Activated naive CD4-positive, alpha-beta T cell treated with anti-CD3 and anti-CD28 coated beads for 36 hours (primary cell): ENCODE results near the gene CASK. TPM values are rescaled to one million over a fixed set of nuclear protein-coding genes. Genes with fewer than 3 reads are reported as not detected.
"Not testable (repeated sequence)": the region's sequence is repeated elsewhere in the genome, so short reads cannot be mapped to it uniquely, and the experiment has no call there.

ENCODE experiments used
- CTCF ChIA-PET: fragments of 350-600 bp; sonication (Branson Sonifier 250); formaldehyde crosslinking; loops from one replicate; lab custom pipeline; 2021; ENCODE audit warnings: antibody characterized with exemption; lab: Charles Lee
- DNase-seq: peaks from one replicate; pipeline ENCODE4 v3.0.0-alpha.2; 2020
- H3K27ac Mint-ChIP-seq: one replicate; pipeline ENCODE4 v1.8.0; 2021; ENCODE audit warnings: mild to moderate bottlenecking, mixed read lengths
- H3K27me3 Mint-ChIP-seq: one replicate; pipeline ENCODE4 v1.8.0; 2021; ENCODE audit warnings: low read depth, mixed read lengths
- H3K36me3 Mint-ChIP-seq: one replicate; pipeline ENCODE4 v1.8.0; 2021; ENCODE audit warnings: low read depth, mixed read lengths
- H3K4me1 Mint-ChIP-seq: one replicate; pipeline ENCODE4 v1.8.0; 2021; ENCODE audit warnings: low read depth, mixed read lengths
- H3K4me3 Mint-ChIP-seq: one replicate; pipeline ENCODE4 v1.8.0; 2021; ENCODE audit warnings: mild to moderate bottlenecking, moderate library complexity, mixed read lengths
- H3K9me3 Mint-ChIP-seq: one replicate; pipeline ENCODE4 v1.8.0; 2021; ENCODE audit warnings: mixed read lengths
- intact Hi-C: fragments of 100-400 bp; cut with micrococcal nuclease; formaldehyde crosslinking; loops from one replicate; pipeline ENCODE4 v1.15.1; 2023
- total RNA-seq, 2 experiments: library from RNA; stranded (reverse); gene quantifications; one replicate each; pipeline ENCODE4 v1.2.3, GENCODE V29; 2021

The CASK gene
- total RNA-seq, 2 experiments from 2014 or later = 15.4 to 18.9 TPM

DNA sequence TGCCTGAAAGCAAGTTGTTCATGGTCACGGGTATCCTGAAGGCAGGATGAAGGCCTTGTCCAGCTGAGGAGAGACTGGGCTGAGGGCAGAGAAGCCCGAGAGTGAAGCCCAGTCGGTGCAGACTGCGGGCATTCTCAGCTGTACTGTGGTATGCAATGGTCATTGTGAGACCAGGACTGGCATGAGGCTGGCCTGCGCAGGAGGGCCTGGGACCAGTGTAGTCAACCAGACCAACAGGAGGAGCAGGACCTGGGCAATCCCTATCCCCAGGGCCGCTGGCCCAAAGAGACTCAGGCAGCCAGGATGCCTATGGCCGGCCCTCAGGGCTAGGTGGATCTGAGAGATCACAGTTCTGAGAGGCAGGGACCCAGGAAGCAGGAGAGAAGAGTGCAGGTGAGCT is 394.6 kb downstream of the CASK start:
- no peak for DNase-seq
- Mint-ChIP-seq H3K4me1 (peaks cover 7% of the 10 kb centered on the region), H3K27ac (no peak overlapping the region), H3K9me3 (no peaks in the 10 kb centered on the region), H3K27me3 (no peaks in the 10 kb centered on the region), H3K36me3 (peaks cover 7% of the 10 kb centered on the region), H3K4me3 (no peak overlapping the region)
- intact Hi-C loops = no loop called here
- CTCF ChIA-PET = no interaction called here

- Mint-ChIP-seq H3K4me3 (no peak overlapping the region), H3K9me3 (no peaks in the 10 kb centered on the region), H3K4me1 (peaks cover 7% of the 10 kb centered on the region), H3K27me3 (no peaks in the 10 kb centered on the region), H3K36me3 (peaks cover 7% of the 10 kb centered on the region), H3K27ac (peak overlapping the region; percentile 66)
- DNase-seq = peak; percentile 6
- CTCF ChIA-PET = no interaction called here
- intact Hi-C loops = no loop called here
These were observed 396.4 kb downstream of the CASK start for GRCh38 chrX:41526925-41527324.

DNA sequence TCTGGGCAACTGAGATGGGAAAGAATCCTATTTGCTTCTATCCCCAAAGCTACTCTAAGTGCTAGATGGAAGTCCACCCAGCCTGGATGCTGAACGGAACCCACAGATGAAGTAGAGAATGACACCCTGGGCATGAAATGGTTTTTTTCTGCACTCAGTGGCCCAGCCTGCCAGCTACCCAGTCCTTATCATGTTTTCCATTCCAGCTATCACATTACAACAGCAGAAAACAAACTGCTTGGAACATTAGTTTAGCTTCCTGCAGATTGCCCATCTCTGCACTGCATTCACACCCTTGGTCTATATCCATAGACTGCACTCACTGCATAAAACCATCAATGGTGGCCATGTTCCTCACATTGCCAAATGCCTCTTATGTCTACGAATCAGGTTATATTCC is 397.1 kb downstream of the CASK start:
- H3K27ac Mint-ChIP-seq = no peak overlapping the region

GRCh38 chrX:41522671-41523070 is 400.7 kb downstream of the CASK start:
- no peak overlapping the region for H3K4me3 Mint-ChIP-seq
- H3K27ac Mint-ChIP-seq = no peak overlapping the region
- H3K27me3 Mint-ChIP-seq = no peaks in the 10 kb centered on the region
- intact Hi-C loops = no loop called here
- H3K4me1 Mint-ChIP-seq = peaks cover 17% of the 10 kb centered on the region
- DNase-seq = no peak
- CTCF ChIA-PET = no interaction called here
- peaks cover 3% of the 10 kb centered on the region for H3K36me3 Mint-ChIP-seq
- no peaks in the 10 kb centered on the region for H3K9me3 Mint-ChIP-seq

More for the DNA sequence above, 397.1 kb downstream of the CASK start:
- CTCF ChIA-PET = no interaction called here
- intact Hi-C loops = no loop called here
- Mint-ChIP-seq H3K36me3 (peaks cover 7% of the 10 kb centered on the region), H3K9me3 (no peaks in the 10 kb centered on the region), H3K4me3 (no peak overlapping the region), H3K4me1 (peaks cover 7% of the 10 kb centered on the region), H3K27me3 (no peaks in the 10 kb centered on the region)
- DNase-seq = no peak

- intact Hi-C loops = no loop called here
- no peak for DNase-seq
- no peak overlapping the region for H3K4me3 Mint-ChIP-seq
- no peak overlapping the region for H3K27ac Mint-ChIP-seq
- H3K36me3 Mint-ChIP-seq = peaks cover 3% of the 10 kb centered on the region
- H3K4me1 Mint-ChIP-seq = peaks cover 15% of the 10 kb centered on the region
- H3K9me3 Mint-ChIP-seq = no peaks in the 10 kb centered on the region
- CTCF ChIA-PET = no interaction called here
- H3K27me3 Mint-ChIP-seq = no peaks in the 10 kb centered on the region
These were observed 401.3 kb downstream of the CASK start for GRCh38 chrX:41522081-41522480.

- CTCF ChIA-PET = no interaction called here
- H3K27ac Mint-ChIP-seq = no peak overlapping the region
- DNase-seq = no peak
- intact Hi-C loops = no loop called here
- H3K9me3 Mint-ChIP-seq = no peaks in the 10 kb centered on the region
- no peaks in the 10 kb centered on the region for H3K27me3 Mint-ChIP-seq
- peaks cover 11% of the 10 kb centered on the region for H3K4me1 Mint-ChIP-seq
- no peaks in the 10 kb centered on the region for H3K36me3 Mint-ChIP-seq
- H3K4me3 Mint-ChIP-seq = no peak overlapping the region
These were observed 403.9 kb downstream of the CASK start for GRCh38 chrX:41519468-41519867.

- Mint-ChIP-seq H3K4me1 (peaks cover 14% of the 10 kb centered on the region), H3K36me3 (no peaks in the 10 kb centered on the region), H3K4me3 (no peak overlapping the region), H3K9me3 (no peaks in the 10 kb centered on the region), H3K27me3 (no peaks in the 10 kb centered on the region), H3K27ac (no peak overlapping the region)
- CTCF ChIA-PET = no interaction called here
- no peak for DNase-seq
- intact Hi-C loops = no loop called here
These were observed 404.5 kb downstream of the CASK start for GRCh38 chrX:41518841-41519220.

- Mint-ChIP-seq H3K36me3 (no peaks in the 10 kb centered on the region), H3K9me3 (no peaks in the 10 kb centered on the region), H3K4me1 (peaks cover 14% of the 10 kb centered on the region), H3K4me3 (no peak overlapping the region), H3K27me3 (no peaks in the 10 kb centered on the region), H3K27ac (no peak overlapping the region)
- CTCF ChIA-PET = no interaction called here
- intact Hi-C loops = no loop called here
- peak; percentile 39 for DNase-seq
These were observed 405.1 kb downstream of the CASK start for GRCh38 chrX:41518127-41518840.

DNA sequence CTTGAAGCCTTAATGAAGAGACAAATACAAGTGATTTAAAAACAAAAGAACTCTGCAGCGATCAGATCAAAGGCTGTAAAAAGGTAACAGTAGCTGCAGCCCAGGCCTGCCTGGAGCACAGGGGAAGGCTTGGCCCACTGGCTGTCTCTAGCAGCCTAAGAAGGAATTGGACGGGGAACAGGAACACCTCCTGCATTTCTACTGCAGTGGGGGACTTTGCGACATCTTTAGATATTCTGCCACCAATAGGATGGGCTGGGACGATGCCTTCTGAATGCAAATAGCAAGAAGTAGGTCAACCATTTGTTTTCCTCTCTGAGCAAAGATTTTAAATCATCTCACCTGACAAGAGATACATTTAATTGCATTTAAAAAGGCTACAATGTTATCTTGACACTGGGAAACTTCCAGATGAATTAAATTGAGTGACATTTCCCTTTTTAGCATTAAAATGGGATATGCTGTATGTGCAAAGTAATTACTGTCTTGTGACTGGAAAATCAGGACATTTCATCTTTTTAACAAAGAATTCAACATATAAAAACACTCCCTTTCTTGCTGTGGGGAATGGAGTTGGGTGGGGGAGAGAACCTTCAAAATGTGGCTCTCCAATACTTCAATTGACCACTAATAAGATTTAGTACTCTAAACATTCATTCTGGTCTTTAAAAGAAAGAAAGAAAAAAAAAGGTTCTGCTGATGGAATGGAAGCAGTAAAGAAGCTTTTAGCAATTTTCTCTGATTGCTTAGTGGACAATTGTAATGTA is 406.2 kb downstream of the CASK start:
- H3K9me3 Mint-ChIP-seq = no peaks in the 10 kb centered on the region
- DNase-seq = no peak
- H3K4me1 Mint-ChIP-seq = peaks cover 14% of the 10 kb centered on the region
- intact Hi-C loops = no loop called here
- no peaks in the 10 kb centered on the region for H3K27me3 Mint-ChIP-seq
- CTCF ChIA-PET = no interaction called here
- no peak overlapping the region for H3K4me3 Mint-ChIP-seq
- no peaks in the 10 kb centered on the region for H3K36me3 Mint-ChIP-seq
- H3K27ac Mint-ChIP-seq = no peak overlapping the region

DNA sequence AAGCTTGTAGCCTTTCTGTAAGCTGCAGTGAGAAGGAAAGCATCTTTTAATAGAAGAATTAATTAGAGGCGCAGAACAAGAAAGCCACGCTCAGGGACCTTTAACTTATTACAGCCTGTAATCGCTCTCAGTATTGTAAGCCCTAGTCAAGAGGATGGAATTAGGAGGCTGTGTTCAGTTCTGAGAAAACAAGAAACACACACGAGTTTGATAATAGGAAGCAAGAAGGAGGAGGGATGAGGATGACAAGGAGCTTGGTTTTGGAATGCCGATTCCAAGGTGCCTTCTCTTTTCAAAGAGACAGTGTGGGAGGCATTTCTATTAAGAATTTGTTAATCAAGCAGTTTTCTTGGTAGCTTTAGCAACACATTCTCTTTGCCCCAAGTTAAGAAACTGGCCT is 406.9 kb downstream of the CASK start:
- intact Hi-C loops = no loop called here
- H3K36me3 Mint-ChIP-seq = no peaks in the 10 kb centered on the region
- H3K27ac Mint-ChIP-seq = no peak overlapping the region
- H3K27me3 Mint-ChIP-seq = no peaks in the 10 kb centered on the region
- H3K4me3 Mint-ChIP-seq = no peak overlapping the region
- peaks cover 14% of the 10 kb centered on the region for H3K4me1 Mint-ChIP-seq
- no peak for DNase-seq
- CTCF ChIA-PET = no interaction called here
- no peaks in the 10 kb centered on the region for H3K9me3 Mint-ChIP-seq

GRCh38 chrX:41515376-41515775 is 408.0 kb downstream of the CASK start:
- Mint-ChIP-seq H3K9me3 (no peaks in the 10 kb centered on the region), H3K4me1 (peaks cover 14% of the 10 kb centered on the region), H3K36me3 (no peaks in the 10 kb centered on the region), H3K27me3 (no peaks in the 10 kb centered on the region), H3K4me3 (no peak overlapping the region), H3K27ac (no peak overlapping the region)
- no peak for DNase-seq
- CTCF ChIA-PET = no interaction called here
- intact Hi-C loops = no loop called here

GRCh38 chrX:41514179-41514578 is 409.2 kb downstream of the CASK start:
- H3K9me3 Mint-ChIP-seq = no peaks in the 10 kb centered on the region
- no peaks in the 10 kb centered on the region for H3K36me3 Mint-ChIP-seq
- H3K4me1 Mint-ChIP-seq = peaks cover 14% of the 10 kb centered on the region
- DNase-seq = no peak
- intact Hi-C loops = no loop called here
- no peak overlapping the region for H3K4me3 Mint-ChIP-seq
- CTCF ChIA-PET = no interaction called here
- H3K27me3 Mint-ChIP-seq = no peaks in the 10 kb centered on the region
- no peak overlapping the region for H3K27ac Mint-ChIP-seq

DNA sequence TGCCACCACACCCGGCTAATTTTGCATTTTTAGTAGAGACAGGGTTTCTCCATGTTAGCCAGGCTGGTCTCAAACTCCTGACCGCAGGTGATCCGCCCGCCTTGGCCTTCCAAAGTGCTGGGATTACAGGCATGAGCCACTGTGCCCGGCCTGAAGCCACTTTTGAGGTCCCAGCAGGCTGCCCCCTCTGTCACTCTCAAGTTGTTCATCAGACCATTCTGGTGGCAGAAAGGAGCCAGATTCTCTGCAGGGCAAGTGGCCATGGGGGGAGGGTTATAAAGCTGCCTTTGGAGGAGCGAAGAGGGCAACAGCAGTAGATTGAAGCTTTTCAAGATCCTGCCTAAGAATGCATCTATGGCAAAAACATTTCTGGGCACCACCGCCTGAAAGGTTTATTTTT is 410.5 kb downstream of the CASK start:
- not testable (repeated sequence) for H3K36me3 Mint-ChIP-seq

More for the DNA sequence above, 410.5 kb downstream of the CASK start:
- H3K4me3 Mint-ChIP-seq, H3K27me3 Mint-ChIP-seq, CTCF ChIA-PET, H3K9me3 Mint-ChIP-seq, intact Hi-C loops, H3K27ac Mint-ChIP-seq, DNase-seq, H3K4me1 Mint-ChIP-seq: not testable (repeated sequence)
